HepG2 (cell line): Measurements from ENCODE around the gene MGA. TPM values are rescaled to one million over a fixed set of nuclear protein-coding genes. Genes with fewer than 3 reads are reported as not detected.

ENCODE experiments used
- ATF3 ChIP-seq: sonication (generic); formaldehyde crosslinking; IDR thresholded peaks from 2 replicates; pipeline ENCODE4 v1.4.0; 2020; ENCODE audit warnings: missing genetic modification reagents
- BATF2 ChIP-seq: sonication (generic); formaldehyde crosslinking; IDR thresholded peaks from 2 replicates; pipeline ENCODE4 v1.8.0; 2022; ENCODE audit warnings: mild to moderate bottlenecking, missing genetic modification reagents, moderate library complexity
- ETV5 ChIP-seq: IDR thresholded peaks from 2 replicates; pipeline ENCODE4 v1.6.1; 2018; ENCODE audit warnings: missing biosample characterization, missing genetic modification reagents, inconsistent platforms, borderline replicate concordance
- HIVEP1 ChIP-seq: sonication (generic); formaldehyde crosslinking; IDR thresholded peaks from 2 replicates; pipeline ENCODE4 v1.4.0; 2020; ENCODE audit warnings: mild to moderate bottlenecking, missing genetic modification reagents
- MED1 ChIP-seq: sonication (generic); formaldehyde crosslinking; IDR thresholded peaks from 2 replicates; pipeline ENCODE4 v1.4.0; 2020; ENCODE audit warnings: missing genetic modification reagents
- NFAT5 ChIP-seq: sonication (generic); formaldehyde crosslinking; IDR thresholded peaks from 2 replicates; pipeline ENCODE4 v1.4.0; 2020; ENCODE audit warnings: missing genetic modification reagents
- RFX1 ChIP-seq: fragments of 450-650 bp; IDR thresholded peaks from 2 replicates; pipeline ENCODE4 v1.6.1; 2017
- RNF2 ChIP-seq: fragments of 450-650 bp; conservative IDR thresholded peaks from 2 replicates; pipeline ENCODE4 v1.6.1; 2016; ENCODE audit warnings: low read depth
- SOX13 ChIP-seq, 3 experiments: fragments of 450-650 bp in 1 of 3; sonication (generic) in 1 of 3; formaldehyde crosslinking in 1 of 3; IDR thresholded peaks in 2 of 3; conservative IDR thresholded peaks in 1 of 3; 2 replicates each; pipeline versions ENCODE4 v1.5.0 to v1.6.1; 2016 to 2020; ENCODE audit warnings: antibody characterized with exemption in 1 of 3, mild to moderate bottlenecking in 1 of 3, missing compliant biosample characterization in 1 of 3, missing genetic modification reagents in 1 of 3, moderate library complexity in 1 of 3
- ZBTB10 ChIP-seq: sonication (generic); formaldehyde crosslinking; IDR thresholded peaks from 2 replicates; pipeline ENCODE4 v1.4.0; 2020; ENCODE audit warnings: missing genetic modification reagents, borderline replicate concordance
- ZBTB14 ChIP-seq: sonication (generic); formaldehyde crosslinking; IDR thresholded peaks from 2 replicates; pipeline ENCODE4 v1.4.0; 2020; ENCODE audit warnings: missing genetic modification reagents
- ZFP62 ChIP-seq: sonication (generic); formaldehyde crosslinking; IDR thresholded peaks from 2 replicates; pipeline ENCODE4 v1.4.0; 2020; ENCODE audit warnings: missing genetic modification reagents
- ZKSCAN5 ChIP-seq: sonication (generic); formaldehyde crosslinking; IDR thresholded peaks from 2 replicates; pipeline ENCODE4 v1.5.1; 2020; ENCODE audit warnings: mild to moderate bottlenecking, missing genetic modification reagents
- ZNF580 ChIP-seq: IDR thresholded peaks from 2 replicates; pipeline ENCODE4 v1.6.1; 2016; ENCODE audit warnings: low read depth, borderline replicate concordance
- ZNF598 ChIP-seq: sonication (generic); formaldehyde crosslinking; IDR thresholded peaks from 2 replicates; pipeline ENCODE4 v1.5.1; 2020; ENCODE audit warnings: mild to moderate bottlenecking, missing genetic modification reagents, borderline replicate concordance
- ZNF644 ChIP-seq: IDR thresholded peaks from 2 replicates; pipeline ENCODE4 v1.6.1; 2016; ENCODE audit warnings: low read depth
- ZNF703 ChIP-seq: sonication (generic); formaldehyde crosslinking; IDR thresholded peaks from 2 replicates; pipeline ENCODE4 v1.5.1; 2020; ENCODE audit warnings: missing genetic modification reagents, mild to moderate bottlenecking, moderate library complexity, borderline replicate concordance
- polyA plus RNA-seq, 8 experiments: library from polyadenylated mRNA; depleted of rRNA in 3 of 8; stranded (reverse) in 7 of 8; unstranded in 1 of 8; fragments of >200 nt; fragmentation: Illumina TruSeq in 4 of 8; extraction: Trizol in 4 of 8; gene quantifications; 2 replicates each; pipeline versions ENCODE4 v1.2.1 to v1.2.3, GENCODE V29; 2011 to 2016; ENCODE audit warnings: low read depth in 4 of 8, missing spikeins in 1 of 8, mixed read lengths in 1 of 8; ENCODE audit not compliant: insufficient read depth in 1 of 8
- total RNA-seq, 5 experiments: library from RNA; depleted of rRNA; stranded (reverse); fragments of >200 nt; fragmentation: Illumina TruSeq; extraction: Trizol; gene quantifications; 2 replicates each; pipeline ENCODE4 v1.2.3, GENCODE V29; 2016; ENCODE audit warnings: low read depth in 1 of 5

MGA gene
- total and polyA plus RNA-seq, 2 of the 13 experiments (the other 11 are each of a cell fraction or from before 2014, with no cell fraction given) = 5.3 to 59.0 TPM

GRCh38 chr15:41660235-41661077 is at the start of gene MGA (continued):
- TF ChIP-seq NFAT5 (CRISPR knock-in tag) (peak; percentile 94), RNF2 (peak; percentile 97), ZNF580 (no peak), ZNF703 (CRISPR knock-in tag) (peak; percentile 24; the same call in 1 of the 2 replicates), ETV5 (peak; percentile 24), HIVEP1 (CRISPR knock-in tag) (peak; percentile 78), ZBTB14 (CRISPR knock-in tag) (peak; percentile 95), MED1 (CRISPR knock-in tag) (peak; percentile 40; the same call in 1 of the 2 replicates), SOX13 (IDR thresholded peaks at IDR 0.05) (no peak), SOX13 (CRISPR knock-in tag; conservative IDR thresholded peaks at IDR 0.05 in 1 of 2, IDR thresholded peaks at IDR 0.05 in 1 of 2) (peak in 1 of 2 experiments; percentile 16; a peak in 1 of 4 replicates), ZKSCAN5 (CRISPR knock-in tag) (peak; percentile 74; the same call in 1 of the 2 replicates), ZFP62 (CRISPR knock-in tag) (no peak), RFX1 (no peak), BATF2 (CRISPR knock-in tag) (peak; percentile 85; the same call in 1 of the 2 replicates), ZNF644 (no peak), ZBTB10 (peak; percentile 76), ZNF598 (CRISPR knock-in tag) (peak; percentile 43; the same call in 1 of the 2 replicates), ATF3 (CRISPR knock-in tag) (no peak)
